Erythroblast (primary cell): ENCODE results near the gene FN1.
"Not testable (repeated sequence)": the region's sequence is repeated elsewhere in the genome, so short reads cannot be mapped to it uniquely, and the experiment has no call there.

Source experiments
- GATA1 ChIP-seq: IDR thresholded peaks from 2 replicates; pipeline ENCODE4 v1.6.1; 2011; ENCODE audit warnings: low read depth, mild to moderate bottlenecking, control low read depth, low read length, moderate library complexity
- POLR2A ChIP-seq: IDR thresholded peaks from 2 replicates; pipeline ENCODE4 v1.6.1; 2011; ENCODE audit warnings: mild to moderate bottlenecking, low read length

DNA sequence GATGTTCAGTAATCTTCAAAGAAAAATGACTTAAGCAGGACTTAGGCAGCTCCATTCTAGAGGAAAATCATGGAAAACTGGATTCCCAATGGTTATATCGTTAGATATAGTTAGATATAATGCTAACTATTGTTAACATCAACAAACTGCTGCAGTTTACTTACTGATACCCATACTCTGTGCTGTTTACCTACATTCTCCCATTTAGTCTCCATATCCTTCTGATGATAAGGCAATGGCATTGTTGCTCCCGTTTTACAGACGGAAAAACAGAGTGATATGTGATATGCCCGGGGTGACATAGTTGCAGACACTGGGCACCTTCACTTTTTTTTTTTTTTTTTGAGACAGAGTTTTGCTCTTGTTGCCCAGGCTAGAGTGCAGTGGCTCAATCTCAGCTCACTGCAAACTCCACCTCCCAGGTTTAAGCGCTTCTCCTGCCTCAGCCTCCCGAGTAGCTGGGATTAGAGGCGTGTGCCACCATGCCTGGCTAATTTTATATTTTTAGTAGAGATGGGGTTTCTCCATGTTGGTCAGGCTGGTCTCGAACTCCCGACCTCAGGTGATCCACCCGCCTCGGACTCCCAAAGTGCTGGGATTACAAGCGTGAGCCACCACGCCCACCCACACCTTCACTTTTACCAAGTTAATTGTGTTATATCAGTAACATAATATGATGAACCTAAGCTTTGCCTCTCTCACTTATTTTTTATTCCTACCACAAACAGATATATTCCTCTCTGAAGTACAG lies 25.5 kb downstream of the FN1 start:
- not testable (repeated sequence) for TF ChIP-seq POLR2A, GATA1
